NB4 (cell line): ENCODE measurements around the gene PODNL1.

Experiments used
- MYC ChIP-seq: IDR thresholded peaks from 2 replicates; pipeline ENCODE4 v1.6.1; 2011; ENCODE audit warnings: low read depth, low read length
- POLR2A ChIP-seq: IDR thresholded peaks from 2 replicates; pipeline ENCODE4 v1.6.1; 2011; ENCODE audit warnings: mild to moderate bottlenecking; ENCODE audit not compliant: insufficient read length; ENCODE audit errors: extremely low read depth
- TF ChIP-seq, protein P1 (sequence below): IDR thresholded peaks from one replicate; pipeline ENCODE4 v1.5.1; 2012; ENCODE audit warnings: low read depth, low read length
- TF ChIP-seq, protein P2 (sequence below): IDR thresholded peaks from 2 replicates; pipeline ENCODE4 v1.6.1; 2011; ENCODE audit warnings: low read depth, low read length

DNA sequence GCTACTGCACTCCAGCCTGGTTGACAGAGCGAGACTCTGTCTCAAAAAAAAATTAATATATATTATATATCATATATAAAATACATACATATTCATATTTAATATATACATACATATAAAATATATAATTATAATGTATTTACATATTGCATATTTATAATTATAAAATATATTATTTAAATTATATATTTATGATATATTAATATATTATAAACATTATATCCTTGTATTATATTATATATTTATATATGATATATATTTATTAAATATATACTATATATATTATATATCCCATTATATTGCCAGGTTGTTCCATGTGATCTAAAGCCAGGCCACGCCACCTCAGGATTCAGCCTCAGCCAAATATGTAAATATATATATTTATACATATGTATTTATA is 42.0 kb downstream of the PODNL1 start:
- TF ChIP-seq POLR2A, result no peak
- no peak for TF ChIP-seq MYC
- TF ChIP-seq, protein P1, sequence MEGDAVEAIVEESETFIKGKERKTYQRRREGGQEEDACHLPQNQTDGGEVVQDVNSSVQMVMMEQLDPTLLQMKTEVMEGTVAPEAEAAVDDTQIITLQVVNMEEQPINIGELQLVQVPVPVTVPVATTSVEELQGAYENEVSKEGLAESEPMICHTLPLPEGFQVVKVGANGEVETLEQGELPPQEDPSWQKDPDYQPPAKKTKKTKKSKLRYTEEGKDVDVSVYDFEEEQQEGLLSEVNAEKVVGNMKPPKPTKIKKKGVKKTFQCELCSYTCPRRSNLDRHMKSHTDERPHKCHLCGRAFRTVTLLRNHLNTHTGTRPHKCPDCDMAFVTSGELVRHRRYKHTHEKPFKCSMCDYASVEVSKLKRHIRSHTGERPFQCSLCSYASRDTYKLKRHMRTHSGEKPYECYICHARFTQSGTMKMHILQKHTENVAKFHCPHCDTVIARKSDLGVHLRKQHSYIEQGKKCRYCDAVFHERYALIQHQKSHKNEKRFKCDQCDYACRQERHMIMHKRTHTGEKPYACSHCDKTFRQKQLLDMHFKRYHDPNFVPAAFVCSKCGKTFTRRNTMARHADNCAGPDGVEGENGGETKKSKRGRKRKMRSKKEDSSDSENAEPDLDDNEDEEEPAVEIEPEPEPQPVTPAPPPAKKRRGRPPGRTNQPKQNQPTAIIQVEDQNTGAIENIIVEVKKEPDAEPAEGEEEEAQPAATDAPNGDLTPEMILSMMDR, result no peak
- TF ChIP-seq, protein P2, sequence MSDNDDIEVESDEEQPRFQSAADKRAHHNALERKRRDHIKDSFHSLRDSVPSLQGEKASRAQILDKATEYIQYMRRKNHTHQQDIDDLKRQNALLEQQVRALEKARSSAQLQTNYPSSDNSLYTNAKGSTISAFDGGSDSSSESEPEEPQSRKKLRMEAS, result no peak
